ENCODE measurements around the gene SLC6A20. TPM values are rescaled to one million over a fixed set of nuclear protein-coding genes. Genes with fewer than 3 reads are reported as not detected.
A peak's percentile ranks its signal among the peaks of the same experiment; 100 is the strongest.
"Not testable (repeated sequence)": the region's sequence is repeated elsewhere in the genome, so short reads cannot be mapped to it uniquely, and the experiment has no call there.

The SLC6A20 gene
- total RNA-seq, 2 experiments from 2014 or later = not detected

DNA sequence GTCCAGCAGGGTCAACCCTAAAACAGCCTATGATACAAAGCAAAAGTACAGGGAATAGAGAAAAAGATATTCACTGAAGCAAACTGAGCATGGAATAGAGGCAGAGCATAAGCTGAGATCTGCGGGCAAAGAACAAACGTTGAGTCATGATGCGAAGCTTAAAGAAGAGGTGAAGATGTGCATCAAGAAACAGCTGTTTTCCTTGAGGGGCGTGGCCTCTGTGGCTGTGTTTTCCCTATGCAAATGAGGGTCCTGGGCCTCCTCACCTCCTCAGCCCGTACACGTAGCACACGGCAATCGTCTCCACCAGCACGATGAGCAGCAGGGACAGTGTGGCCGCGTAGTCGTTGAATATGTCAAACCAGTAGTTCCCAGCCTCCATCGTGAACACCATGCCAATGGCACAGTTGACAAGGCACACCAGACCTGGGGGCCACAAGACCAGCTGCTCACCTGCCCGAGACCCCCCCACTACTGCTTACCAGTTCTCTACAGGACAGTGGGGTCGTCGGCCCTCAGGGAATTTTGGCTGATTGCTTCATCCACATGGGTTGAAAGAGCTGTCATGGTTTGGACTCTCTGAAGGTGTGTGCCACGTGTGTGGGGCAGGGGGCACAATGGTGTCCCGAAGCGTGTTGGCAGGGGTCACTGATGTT lies 33.6 kb downstream of the SLC6A20 start:
- Mint-ChIP-seq H3K9me3 (peaks cover 3% of the 10 kb centered on the region), H3K36me3 (peaks cover 1% of the 10 kb centered on the region), H3K4me1 (peaks cover 2% of the 10 kb centered on the region), H3K4me3 (no peak overlapping the region), H3K27me3 (peaks cover 3% of the 10 kb centered on the region), H3K27ac (no peak overlapping the region)
- no peak for DNase-seq

DNA sequence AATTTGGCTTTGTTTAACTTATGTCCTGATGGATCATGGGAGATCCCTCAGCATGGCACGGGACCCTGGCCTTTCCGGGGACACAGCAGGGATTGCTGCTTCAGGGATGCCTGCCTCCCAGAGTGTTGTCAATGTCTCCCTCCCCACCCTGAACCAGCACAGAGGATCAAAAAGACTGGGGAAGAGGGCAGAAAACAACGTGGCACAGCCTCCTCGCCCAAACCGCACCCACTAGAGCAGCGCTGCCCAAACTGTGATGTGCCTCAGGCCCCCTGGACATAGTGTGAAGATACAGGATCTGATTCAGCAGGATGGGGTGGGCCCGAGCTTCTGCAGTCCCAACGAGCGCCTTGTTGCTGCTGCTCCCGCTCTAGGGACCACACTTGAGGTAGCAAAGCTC lies 34.5 kb downstream of the SLC6A20 start:
- Mint-ChIP-seq H3K27ac (no peak overlapping the region), H3K4me1 (peaks cover 2% of the 10 kb centered on the region), H3K27me3 (peaks cover 3% of the 10 kb centered on the region), H3K36me3 (no peaks in the 10 kb centered on the region), H3K4me3 (no peak overlapping the region), H3K9me3 (no peaks in the 10 kb centered on the region)
- DNase-seq = no peak

DNA sequence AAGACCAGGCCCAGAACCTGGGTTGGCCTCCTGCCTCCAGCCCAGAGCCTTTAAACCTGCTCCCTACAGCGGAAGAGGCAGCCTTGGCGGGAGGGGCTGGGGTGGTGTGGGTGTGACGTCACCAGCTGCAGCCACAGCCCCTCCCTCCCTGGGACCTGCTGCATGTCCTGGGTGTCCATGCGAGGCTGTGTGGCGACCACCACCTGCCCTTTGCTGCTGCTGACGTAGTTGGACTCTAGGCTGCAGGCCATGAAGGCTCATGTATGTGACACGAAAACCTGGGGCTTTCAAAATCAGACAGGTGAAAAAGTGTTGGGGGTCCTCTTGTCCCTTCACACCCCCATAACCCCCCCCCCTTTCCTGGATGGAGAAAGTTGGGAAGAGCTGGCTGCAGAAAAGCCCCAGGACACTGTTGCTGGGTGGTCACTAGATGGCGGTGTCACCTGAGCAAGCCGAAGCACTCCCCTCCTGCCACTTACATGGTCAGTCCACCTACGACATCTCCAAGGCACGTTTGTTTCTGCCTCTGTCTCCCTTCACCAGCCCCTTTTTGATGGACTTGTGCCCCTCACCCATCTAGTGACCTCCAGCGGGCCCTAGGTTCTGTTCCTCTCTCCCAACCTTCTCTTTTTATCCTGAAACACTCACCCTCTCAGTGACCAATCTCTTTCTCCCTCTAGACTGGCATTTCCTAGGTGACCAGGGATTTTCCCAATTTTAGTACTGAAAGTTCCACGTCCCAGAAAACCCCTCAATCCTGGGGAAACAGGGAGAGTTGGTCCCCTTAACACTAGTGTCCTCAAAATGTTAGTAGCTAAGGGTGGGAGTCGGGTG lies 35.2 kb downstream of the SLC6A20 start:
- no peak overlapping the region for H3K27ac Mint-ChIP-seq
- H3K4me1 Mint-ChIP-seq = peaks cover 2% of the 10 kb centered on the region
- no peak overlapping the region for H3K4me3 Mint-ChIP-seq
- H3K27me3 Mint-ChIP-seq = peaks cover 3% of the 10 kb centered on the region
- no peaks in the 10 kb centered on the region for H3K9me3 Mint-ChIP-seq
- no peaks in the 10 kb centered on the region for H3K36me3 Mint-ChIP-seq
- peak; percentile 45 for DNase-seq

DNA sequence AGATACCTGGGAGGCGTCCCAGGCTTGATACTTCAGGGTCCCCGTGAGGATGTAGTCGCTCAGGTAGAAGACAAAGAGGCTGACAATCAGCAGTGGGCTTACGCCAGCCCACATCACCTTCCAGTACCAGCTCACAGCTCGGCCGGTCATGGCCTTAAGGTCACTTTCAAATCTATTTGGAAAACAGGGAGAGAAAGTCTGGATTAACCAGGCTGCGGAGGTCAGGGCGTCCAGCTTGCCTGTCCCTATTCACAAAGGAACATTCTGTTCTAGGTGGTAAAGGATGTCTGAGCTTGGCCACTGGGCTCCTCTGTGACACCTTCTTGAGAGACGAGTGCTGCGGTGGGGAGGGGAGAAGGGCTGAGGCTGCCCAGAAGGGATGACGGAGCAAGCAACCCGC lies 36.5 kb downstream of the SLC6A20 start:
- DNase-seq = no peak
- no peaks in the 10 kb centered on the region for H3K36me3 Mint-ChIP-seq
- peaks cover 3% of the 10 kb centered on the region for H3K27me3 Mint-ChIP-seq
- no peak overlapping the region for H3K4me3 Mint-ChIP-seq
- peaks cover 2% of the 10 kb centered on the region for H3K4me1 Mint-ChIP-seq
- no peaks in the 10 kb centered on the region for H3K9me3 Mint-ChIP-seq
- H3K27ac Mint-ChIP-seq = no peak overlapping the region

DNA sequence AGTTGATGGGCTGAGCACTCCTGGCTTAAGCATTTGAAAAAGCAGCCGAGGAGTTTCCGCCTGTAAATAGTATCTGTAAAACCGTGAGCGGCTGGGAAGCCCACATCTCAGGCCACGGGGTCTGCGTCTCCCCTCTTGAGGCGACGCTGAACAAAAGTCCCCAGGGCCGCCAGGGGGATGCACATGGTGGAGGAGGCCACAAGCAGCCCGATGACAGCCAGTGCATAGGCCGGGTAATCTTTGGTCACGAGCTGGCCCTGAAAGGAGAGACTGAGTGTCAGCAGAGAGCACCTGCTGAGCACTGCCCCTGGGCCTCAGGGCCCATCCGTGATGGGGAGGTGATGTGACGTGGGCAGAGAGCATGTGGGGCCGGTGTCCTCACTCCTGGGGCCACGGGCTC lies 37.5 kb downstream of the SLC6A20 start:
- H3K4me1 Mint-ChIP-seq = peaks cover 2% of the 10 kb centered on the region
- H3K9me3 Mint-ChIP-seq = no peaks in the 10 kb centered on the region
- DNase-seq = no peak
- no peaks in the 10 kb centered on the region for H3K36me3 Mint-ChIP-seq
- peaks cover 3% of the 10 kb centered on the region for H3K27me3 Mint-ChIP-seq
- no peak overlapping the region for H3K27ac Mint-ChIP-seq
- no peak overlapping the region for H3K4me3 Mint-ChIP-seq

DNA sequence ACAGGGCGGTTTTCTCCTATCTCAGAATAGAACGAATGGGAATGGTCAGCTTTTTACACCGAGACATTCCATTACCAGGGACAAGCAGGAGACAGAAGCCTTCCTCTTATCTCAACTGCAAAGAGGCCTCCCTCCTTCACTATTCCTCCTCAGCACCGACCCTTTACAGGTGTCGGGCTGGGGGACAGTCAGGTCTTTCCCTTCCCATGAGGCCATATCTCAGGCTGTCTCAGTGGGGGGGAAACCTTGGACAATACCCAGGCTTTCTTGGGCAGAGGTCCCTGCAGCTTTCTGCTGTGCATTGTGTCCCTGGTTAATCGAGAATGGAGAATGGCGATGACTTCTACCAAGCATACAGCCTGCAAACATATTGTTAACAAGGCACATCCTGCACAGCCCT lies 39.2 kb downstream of the SLC6A20 start:
- not testable (repeated sequence) for H3K27ac Mint-ChIP-seq, H3K9me3 Mint-ChIP-seq, H3K36me3 Mint-ChIP-seq, H3K4me3 Mint-ChIP-seq, H3K27me3 Mint-ChIP-seq, DNase-seq, H3K4me1 Mint-ChIP-seq

DNA sequence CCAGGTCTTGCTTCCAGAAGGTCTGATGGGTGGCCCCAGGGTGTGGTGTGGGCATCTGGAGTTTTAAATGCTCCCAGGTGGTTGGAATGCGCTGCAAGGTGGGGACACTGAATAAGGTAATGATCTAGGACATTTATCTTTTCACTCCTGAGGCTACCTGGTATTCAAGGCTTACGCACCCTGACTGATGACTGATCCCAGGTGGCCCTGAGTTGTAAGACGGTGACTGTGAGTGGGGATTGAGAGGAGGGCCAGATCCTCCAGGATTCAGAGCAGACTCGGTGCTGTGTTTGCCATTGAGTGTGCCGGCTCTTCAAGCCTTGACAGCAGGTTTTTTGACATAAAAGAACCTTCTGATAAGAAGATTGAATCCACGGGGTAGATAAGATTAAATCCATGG lies 40.3 kb downstream of the SLC6A20 start:
- Mint-ChIP-seq H3K9me3 (no peaks in the 10 kb centered on the region), H3K27me3 (peaks cover 3% of the 10 kb centered on the region), H3K27ac (no peak overlapping the region), H3K4me1 (no peaks in the 10 kb centered on the region), H3K4me3 (no peak overlapping the region), H3K36me3 (no peaks in the 10 kb centered on the region)
- DNase-seq = no peak

DNA sequence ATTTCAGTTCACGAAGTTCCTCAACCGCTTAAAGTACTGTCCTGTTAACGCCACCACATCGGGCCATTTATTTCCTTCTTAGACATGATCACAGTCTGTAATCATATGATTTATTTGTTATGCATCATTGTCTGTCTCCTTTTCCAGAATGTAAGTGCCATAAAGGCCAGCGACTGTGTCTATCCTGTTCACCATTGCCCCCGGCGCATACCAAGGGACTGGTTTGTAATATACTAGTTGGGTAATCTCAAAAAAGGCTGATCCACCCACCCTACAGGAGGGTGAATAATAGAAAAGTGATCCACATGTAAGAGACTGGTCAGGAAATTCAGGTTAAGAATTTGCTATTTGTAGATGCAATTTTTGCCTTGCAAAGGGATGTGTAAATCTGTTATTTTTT lies 41.9 kb downstream of the SLC6A20 start:
- Mint-ChIP-seq H3K4me3 (no peak overlapping the region), H3K27me3 (no peaks in the 10 kb centered on the region), H3K9me3 (no peaks in the 10 kb centered on the region), H3K4me1 (no peaks in the 10 kb centered on the region), H3K36me3 (no peaks in the 10 kb centered on the region), H3K27ac (no peak overlapping the region)
- no peak for DNase-seq

DNA sequence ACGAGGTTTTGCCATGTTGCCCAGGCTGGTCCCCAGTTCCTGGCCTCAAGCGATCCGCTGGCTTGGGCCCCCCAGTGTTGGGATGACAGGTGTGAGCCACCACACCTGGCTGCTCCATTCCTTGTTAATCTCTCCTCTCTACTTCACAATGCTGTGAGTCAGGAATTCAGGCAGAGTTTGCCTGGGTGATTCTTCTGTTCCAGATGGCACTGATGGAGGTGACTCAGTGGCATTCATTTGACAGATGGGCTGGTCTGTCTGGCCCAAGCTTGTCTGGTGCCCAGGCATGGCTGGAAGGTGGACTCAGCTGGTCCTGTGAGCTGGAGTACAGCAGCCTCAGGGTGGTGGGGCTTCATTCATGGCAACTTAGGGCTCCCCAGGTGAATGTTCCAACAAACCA lies 43.2 kb downstream of the SLC6A20 start:
- Mint-ChIP-seq H3K27ac (no peak overlapping the region), H3K27me3 (no peaks in the 10 kb centered on the region), H3K4me1 (no peaks in the 10 kb centered on the region), H3K9me3 (no peaks in the 10 kb centered on the region), H3K4me3 (no peak overlapping the region), H3K36me3 (no peaks in the 10 kb centered on the region)
- DNase-seq = no peak

DNA sequence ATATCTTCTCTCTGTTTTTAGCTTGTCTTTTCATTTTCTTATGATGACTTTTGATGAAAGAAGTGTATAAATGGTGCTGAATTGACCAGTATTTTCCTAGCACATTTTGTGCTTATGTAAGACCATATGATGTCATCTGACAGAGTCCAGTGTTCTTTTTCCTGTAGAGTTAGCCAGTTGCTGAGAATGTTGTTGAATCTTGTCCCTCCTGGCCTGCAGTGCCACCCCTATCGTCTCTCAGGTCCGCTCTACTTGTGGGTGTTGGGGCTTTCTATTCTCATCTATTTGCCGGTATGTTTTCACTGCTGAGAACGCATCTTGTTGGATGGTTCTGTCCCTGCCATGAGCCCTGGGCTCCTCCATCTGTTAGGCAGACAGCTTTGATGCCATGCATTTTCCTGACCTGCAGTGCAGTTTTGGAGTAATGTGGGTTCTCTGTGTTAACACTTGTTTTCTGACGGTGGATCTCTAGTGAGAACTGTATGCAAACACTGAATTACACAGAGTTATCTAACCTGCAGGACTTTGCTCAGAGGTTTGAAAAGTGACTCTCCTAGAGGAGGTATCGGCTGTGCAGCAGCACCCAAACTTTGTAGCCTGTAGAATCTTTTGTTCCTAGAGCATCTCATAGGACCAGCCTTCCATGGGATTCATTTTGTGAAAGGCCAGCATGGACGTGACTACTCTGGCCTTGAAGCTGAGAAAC lies 44.6 kb downstream of the SLC6A20 start:
- no peak overlapping the region for H3K27ac Mint-ChIP-seq
- H3K27me3 Mint-ChIP-seq = no peaks in the 10 kb centered on the region
- no peaks in the 10 kb centered on the region for H3K9me3 Mint-ChIP-seq
- no peak for DNase-seq
- H3K36me3 Mint-ChIP-seq = peaks cover 2% of the 10 kb centered on the region
- H3K4me1 Mint-ChIP-seq = no peaks in the 10 kb centered on the region
- H3K4me3 Mint-ChIP-seq = no peak overlapping the region

DNA sequence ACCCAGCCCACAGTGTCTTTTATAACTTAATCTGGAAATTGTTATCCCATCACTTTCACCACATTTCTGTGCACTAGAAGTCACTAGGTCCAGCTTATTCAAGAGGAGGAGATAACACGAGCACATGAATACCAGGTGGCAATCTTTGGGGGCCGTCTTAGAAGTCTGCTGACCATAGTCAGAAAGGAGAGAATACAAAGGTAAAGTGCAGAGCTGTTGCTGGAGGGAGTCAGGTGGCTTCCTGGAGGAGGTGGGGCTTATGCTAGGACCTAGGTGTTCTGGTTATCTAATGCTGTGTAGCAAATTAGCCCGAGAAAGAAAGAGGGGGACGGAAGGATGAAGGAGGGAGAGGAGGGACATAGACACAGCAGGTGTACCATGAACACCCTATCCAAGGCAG lies 46.5 kb downstream of the SLC6A20 start:
- Mint-ChIP-seq H3K4me1 (no peaks in the 10 kb centered on the region), H3K36me3 (peaks cover 5% of the 10 kb centered on the region), H3K9me3 (no peaks in the 10 kb centered on the region), H3K4me3 (no peak overlapping the region), H3K27ac (no peak overlapping the region), H3K27me3 (no peaks in the 10 kb centered on the region)
- DNase-seq = no peak

DNA sequence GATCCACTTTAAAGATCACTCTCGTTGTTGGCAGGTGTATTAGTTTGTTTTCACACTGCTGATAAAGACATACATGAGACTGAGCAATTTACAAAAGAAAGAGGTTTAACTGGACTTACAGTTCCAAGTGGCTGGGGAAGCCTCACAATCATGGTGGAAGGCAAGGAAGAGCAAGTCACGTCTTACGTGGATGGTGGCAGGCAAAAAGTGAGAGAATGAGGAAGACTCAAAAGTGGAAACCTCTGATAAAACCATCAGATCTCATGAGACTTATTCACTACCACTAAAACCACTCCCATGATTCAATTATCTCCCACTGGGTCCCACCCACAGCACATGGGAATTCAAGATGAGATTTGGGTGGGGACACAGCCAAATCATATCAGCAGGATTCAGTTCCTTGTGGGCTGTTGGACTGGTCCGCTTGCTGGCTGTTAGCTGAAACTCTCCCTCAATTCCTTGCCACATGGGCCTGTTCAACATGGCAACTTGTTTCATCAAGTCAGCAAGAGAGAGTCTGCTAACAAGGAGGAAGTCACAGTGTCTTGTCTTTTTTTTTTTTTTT lies 47.2 kb downstream of the SLC6A20 start:
- H3K27ac Mint-ChIP-seq, H3K4me3 Mint-ChIP-seq: not testable (repeated sequence)

DNA sequence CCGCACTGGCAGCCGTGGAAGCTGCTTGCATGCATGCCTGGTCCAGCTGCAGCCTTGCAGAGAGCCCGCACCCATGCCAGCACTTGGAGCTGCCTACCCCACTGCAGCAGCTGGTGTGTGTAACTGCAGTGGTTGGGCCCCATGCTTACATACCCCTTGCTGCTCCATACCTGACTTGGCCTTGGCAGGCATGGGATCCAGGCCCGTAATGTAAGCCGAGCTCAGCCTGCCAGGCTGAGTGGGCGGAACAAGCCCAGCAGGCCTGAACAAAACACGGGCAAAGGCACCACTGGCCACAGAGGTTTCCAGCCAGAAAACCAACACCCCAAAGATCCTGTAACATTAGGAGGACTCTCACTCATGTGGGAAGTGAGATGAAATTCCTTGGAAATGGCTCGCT lies 48.3 kb downstream of the SLC6A20 start:
- H3K4me3 Mint-ChIP-seq = no peak overlapping the region
- H3K36me3 Mint-ChIP-seq = peaks cover 5% of the 10 kb centered on the region
- no peaks in the 10 kb centered on the region for H3K4me1 Mint-ChIP-seq
- H3K27ac Mint-ChIP-seq = no peak overlapping the region
- H3K9me3 Mint-ChIP-seq = no peaks in the 10 kb centered on the region
- DNase-seq = no peak
- no peaks in the 10 kb centered on the region for H3K27me3 Mint-ChIP-seq

More for the DNA sequence above, 47.2 kb downstream of the SLC6A20 start:
- H3K9me3 Mint-ChIP-seq, DNase-seq, H3K4me1 Mint-ChIP-seq, H3K27me3 Mint-ChIP-seq, H3K36me3 Mint-ChIP-seq: not testable (repeated sequence)

DNA sequence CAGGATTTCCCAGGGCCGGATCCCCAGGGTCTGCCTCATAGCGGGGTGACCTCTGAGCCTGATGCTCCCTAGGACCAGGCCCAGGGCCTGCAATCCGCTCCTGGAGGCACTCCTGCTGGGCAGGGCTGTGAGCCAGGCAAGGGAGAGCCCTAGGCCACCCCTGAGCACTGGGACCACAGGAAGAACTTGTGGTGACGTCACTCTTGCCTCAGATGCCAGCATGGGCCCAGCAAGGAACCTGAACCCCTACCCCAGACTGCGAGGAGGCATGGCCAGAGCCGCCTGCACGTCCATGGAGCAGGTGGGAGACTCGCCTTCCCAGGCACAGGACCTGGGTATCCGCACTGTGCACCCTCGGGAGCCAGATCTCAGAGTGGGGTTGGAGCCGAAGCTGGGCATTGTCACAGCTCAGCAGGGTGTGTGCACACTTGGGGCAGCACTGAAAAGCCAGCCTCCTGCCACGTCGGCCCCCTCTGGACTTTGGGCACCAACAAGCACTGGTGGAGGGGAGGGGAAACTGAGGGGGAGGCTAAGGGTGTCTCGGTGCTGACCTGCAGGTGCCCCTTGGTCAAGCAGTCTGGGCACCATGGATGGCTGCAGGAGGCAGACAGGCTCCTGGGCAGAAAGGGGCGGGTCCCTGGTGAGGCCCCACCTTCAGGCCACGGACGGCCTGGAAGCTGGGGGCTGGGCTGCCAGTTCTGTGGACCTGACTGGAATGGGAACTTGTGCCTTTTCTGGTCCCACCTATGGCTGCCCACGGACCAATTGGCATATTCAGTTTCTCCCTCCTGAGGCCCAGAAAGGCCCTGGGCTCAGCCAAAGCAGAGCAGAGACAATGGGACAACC lies 49.3 kb downstream of the SLC6A20 start:
- Mint-ChIP-seq H3K9me3 (no peaks in the 10 kb centered on the region), H3K4me3 (no peak overlapping the region), H3K27me3 (no peaks in the 10 kb centered on the region), H3K36me3 (peaks cover 5% of the 10 kb centered on the region), H3K27ac (no peak overlapping the region), H3K4me1 (peaks cover 2% of the 10 kb centered on the region)
- no peak for DNase-seq
